ENCODE measurements around the gene KLRC3.
"Not testable (repeated sequence)": the region's sequence is repeated elsewhere in the genome, so short reads cannot be mapped to it uniquely, and the experiment has no call there.

KLRC3 gene

GRCh38 chr12:10398168-10398567 lies 22.2 kb downstream of the KLRC3 start:
- DNase-seq = no peak

- DNase-seq = no peak
Measured at GRCh38 chr12:10397296-10397695, 23.1 kb downstream of the KLRC3 start.

GRCh38 chr12:10396176-10396575 lies 24.2 kb downstream of the KLRC3 start:
- not testable (repeated sequence) for DNase-seq

- DNase-seq = peak; percentile 86 to 97
Measured at GRCh38 chr12:10395390-10395998, 24.9 kb downstream of the KLRC3 start.

GRCh38 chr12:10394531-10395152 lies 25.8 kb downstream of the KLRC3 start:
- DNase-seq = not testable (repeated sequence)

GRCh38 chr12:10393291-10393690 lies 27.1 kb downstream of the KLRC3 start:
- DNase-seq = no peak

- DNase-seq = peak; percentile 74 to 97
Measured at GRCh38 chr12:10392394-10392930, 27.9 kb downstream of the KLRC3 start.

- DNase-seq = not testable (repeated sequence)
Measured at GRCh38 chr12:10390991-10391390, 29.4 kb downstream of the KLRC3 start.

- DNase-seq = no peak
Measured at GRCh38 chr12:10389904-10390303, 30.5 kb downstream of the KLRC3 start, which contains the start of gene KLRK1. KLRK1 (minus strand) TSS chr12:10390041; CDS start chr12:10388810, 1,231 bp downstream.

- no peak for DNase-seq
Measured at GRCh38 chr12:10388624-10389413, 31.6 kb downstream of the KLRC3 start.

GRCh38 chr12:10387498-10387897 lies 32.9 kb downstream of the KLRC3 start:
- not testable (repeated sequence) for DNase-seq

GRCh38 chr12:10386857-10387256 lies 33.5 kb downstream of the KLRC3 start:
- DNase-seq = no peak

- DNase-seq = no peak
Measured at GRCh38 chr12:10385166-10385613, 35.2 kb downstream of the KLRC3 start.

- no peak for DNase-seq
Measured at GRCh38 chr12:10384191-10384590, 36.2 kb downstream of the KLRC3 start.

GRCh38 chr12:10381928-10382628 lies 38.3 kb downstream of the KLRC3 start:
- no peak for DNase-seq

- DNase-seq = not testable (repeated sequence)
Measured at GRCh38 chr12:10378737-10379136, 41.7 kb downstream of the KLRC3 start.

GRCh38 chr12:10374624-10375018 lies 45.8 kb downstream of the KLRC3 start:
- DNase-seq = no peak

GRCh38 chr12:10372559-10372958 lies 47.8 kb downstream of the KLRC3 start:
- no peak for DNase-seq

- DNase-seq = not testable (repeated sequence)
Measured at GRCh38 chr12:10371893-10372535, 48.4 kb downstream of the KLRC3 start.

- no peak for DNase-seq
Measured at GRCh38 chr12:10369557-10370415, 50.6 kb downstream of the KLRC3 start.

Data from SW 1271 (cell line).